ENCODE data around the gene FAM227A. TPM values are rescaled to one million over a fixed set of nuclear protein-coding genes. Genes with fewer than 3 reads are reported as not detected.

Gene FAM227A
- 1.1 and 1.5 TPM in 2 replicates for total RNA-seq

GRCh38 chr22:38656256-38657044 is at the start of gene FAM227A, which contains the start of gene CBY1:
FAM227A (minus strand) TSS chr22:38656392; CDS start chr22:38650168, 6,224 bp downstream.
CBY1 (plus strand) TSS chr22:38656638; CDS start chr22:38668055, 11,417 bp downstream.

GRCh38 chr22:38705235-38706100 is 49.3 kb upstream of the FAM227A start, which contains the start of gene GTPBP1:
GTPBP1 (plus strand) TSS chr22:38705944; CDS start chr22:38705956, 12 bp downstream.

GRCh38 chr22:38700789-38701628 is 44.8 kb upstream of the FAM227A start, which contains the start of gene JOSD1:
JOSD1 (minus strand) TSS chr22:38700943; CDS start chr22:38699987, 956 bp downstream.

GRCh38 chr22:38681582-38682335 is 25.6 kb upstream of the FAM227A start, which contains the start of gene TOMM22:
TOMM22 (plus strand) TSS chr22:38681957; CDS start chr22:38681979, 22 bp downstream.

GRCh38 chr22:38569972-38570778 is 86.0 kb downstream of the FAM227A start, which contains the start of gene DMC1:
DMC1 (minus strand) TSS chr22:38570183; CDS start chr22:38568256, 1,927 bp downstream.

Other genes with a start within 250 kb of the FAM227A start
- gene KCNJ4, start 201.2 kb downstream of the FAM227A start, total RNA-seq, result not detected in 2 replicates
- 46.8 and 60.1 TPM in 2 replicates for gene KDELR3, start 188.3 kb downstream of the FAM227A start, total RNA-seq
- 524 and 540 TPM in 2 replicates for gene DDX17, start 150.1 kb downstream of the FAM227A start, total RNA-seq
- 4.1 and 4.2 TPM in 2 replicates for gene DMC1, start 86.2 kb downstream of the FAM227A start, total RNA-seq
- 18.6 and 18.7 TPM in 2 replicates for gene CBY1, start 246 bp upstream of the FAM227A start, total RNA-seq
- gene TOMM22, start 25.6 kb upstream of the FAM227A start, total RNA-seq, result 103 and 120 TPM in 2 replicates
- gene JOSD1, start 44.6 kb upstream of the FAM227A start, total RNA-seq, result 70.9 and 79.0 TPM in 2 replicates
- 26.6 and 37.5 TPM in 2 replicates for gene GTPBP1, start 49.6 kb upstream of the FAM227A start, total RNA-seq
- gene SUN2, start 99.6 kb upstream of the FAM227A start, total RNA-seq, result 101 and 126 TPM in 2 replicates
- 8.5 and 9.5 TPM in 2 replicates for gene DNAL4, start 137.8 kb upstream of the FAM227A start, total RNA-seq
- 0.29 and 1.3 TPM in 2 replicates for gene NPTXR, start 187.6 kb upstream of the FAM227A start, total RNA-seq
- gene CBX6, start 215.8 kb upstream of the FAM227A start, total RNA-seq, result 59.3 and 73.4 TPM in 2 replicates